Measurements from ENCODE around the gene TWSG1. TPM values are rescaled to one million over a fixed set of nuclear protein-coding genes. Genes with fewer than 3 reads are reported as not detected.
"Not testable (repeated sequence)": the region's sequence is repeated elsewhere in the genome, so short reads cannot be mapped to it uniquely, and the experiment has no call there.

The TWSG1 gene
- total and polyA plus RNA-seq, 11 donors, result 6.9 to 18.0 (median 13.3) TPM

DNA sequence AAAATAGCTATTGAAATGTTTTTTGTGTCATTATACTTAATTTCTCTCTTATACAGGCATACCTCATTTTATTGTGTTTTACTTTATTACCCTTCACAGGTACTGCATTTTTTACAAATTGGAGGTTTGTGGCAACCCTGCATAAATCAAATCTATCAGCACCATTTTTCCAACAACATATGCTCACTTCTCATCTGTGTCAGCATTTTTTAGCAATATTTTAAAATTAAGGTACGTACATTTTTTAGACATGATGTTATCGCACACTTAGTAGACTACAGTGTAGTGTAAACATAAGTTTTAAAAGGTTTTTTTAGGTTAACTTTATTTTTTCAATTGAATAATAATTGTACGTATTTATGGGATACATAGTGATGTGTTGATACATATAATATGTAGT, 110.0 kb downstream of the TWSG1 start:
- Histone ChIP-seq H3K4me1 (no peaks in the 10 kb centered on the region), H3K27ac (no peak overlapping the region), H3K4me3 (no peak overlapping the region), H3K9me3 (peaks cover 0 to 10% (median 0%) of the 10 kb centered on the region in 12 donors), H3K27me3 (no peaks in the 10 kb centered on the region), H3K36me3 (no peaks in the 10 kb centered on the region)
- 95 to 98% (median 96%) methylated on average over 3 of the region's 3 CpGs for WGBS, 4 donors
- no peak for TF ChIP-seq CTCF (IDR thresholded peaks at IDR 0.05)
- no peak for TF ChIP-seq POLR2A (IDR thresholded peaks at IDR 0.05)
- intact Hi-C loops (cut with DNase I), result no loop called here
- ATAC-seq (no peak), DNase-seq (no peak)

- no peak for ATAC-seq
- 86 to 90% (median 88%) methylated on average over 5 of the region's 5 CpGs for WGBS, 4 donors
- intact Hi-C loops (cut with DNase I), result no loop called here
- Histone ChIP-seq H3K9me3 (peaks cover 0 to 10% (median 0%) of the 10 kb centered on the region in 12 donors), H3K36me3 (no peaks in the 10 kb centered on the region), H3K4me3 (no peak overlapping the region), H3K4me1 (no peaks in the 10 kb centered on the region), H3K27me3 (no peaks in the 10 kb centered on the region), H3K27ac (no peak overlapping the region)
- no peak for DNase-seq
- TF ChIP-seq POLR2A (IDR thresholded peaks at IDR 0.05) (no peak), CTCF (IDR thresholded peaks at IDR 0.05) (no peak)
Measured at GRCh38 chr18:9446839-9447238, 112.3 kb downstream of the TWSG1 start.

GRCh38 chr18:9447334-9447733, 112.8 kb downstream of the TWSG1 start:
- WGBS, 4 donors, result 92 to 94% (median 92%) methylated on average over 7 of the region's 7 CpGs
- no peaks in the 10 kb centered on the region for H3K4me1 ChIP-seq
- H3K27me3 ChIP-seq, result no peaks in the 10 kb centered on the region
- TF ChIP-seq CTCF (IDR thresholded peaks at IDR 0.05), result no peak
- no peak for TF ChIP-seq POLR2A (IDR thresholded peaks at IDR 0.05)
- DNase-seq, result no peak
- intact Hi-C loops (cut with DNase I), result no loop called here
- no peak overlapping the region for H3K4me3 ChIP-seq
- H3K27ac ChIP-seq, result no peak overlapping the region
- ATAC-seq, result no peak
- no peaks in the 10 kb centered on the region for H3K36me3 ChIP-seq
- H3K9me3 ChIP-seq, result peaks cover 0 to 10% (median 0%) of the 10 kb centered on the region in 12 donors

DNA sequence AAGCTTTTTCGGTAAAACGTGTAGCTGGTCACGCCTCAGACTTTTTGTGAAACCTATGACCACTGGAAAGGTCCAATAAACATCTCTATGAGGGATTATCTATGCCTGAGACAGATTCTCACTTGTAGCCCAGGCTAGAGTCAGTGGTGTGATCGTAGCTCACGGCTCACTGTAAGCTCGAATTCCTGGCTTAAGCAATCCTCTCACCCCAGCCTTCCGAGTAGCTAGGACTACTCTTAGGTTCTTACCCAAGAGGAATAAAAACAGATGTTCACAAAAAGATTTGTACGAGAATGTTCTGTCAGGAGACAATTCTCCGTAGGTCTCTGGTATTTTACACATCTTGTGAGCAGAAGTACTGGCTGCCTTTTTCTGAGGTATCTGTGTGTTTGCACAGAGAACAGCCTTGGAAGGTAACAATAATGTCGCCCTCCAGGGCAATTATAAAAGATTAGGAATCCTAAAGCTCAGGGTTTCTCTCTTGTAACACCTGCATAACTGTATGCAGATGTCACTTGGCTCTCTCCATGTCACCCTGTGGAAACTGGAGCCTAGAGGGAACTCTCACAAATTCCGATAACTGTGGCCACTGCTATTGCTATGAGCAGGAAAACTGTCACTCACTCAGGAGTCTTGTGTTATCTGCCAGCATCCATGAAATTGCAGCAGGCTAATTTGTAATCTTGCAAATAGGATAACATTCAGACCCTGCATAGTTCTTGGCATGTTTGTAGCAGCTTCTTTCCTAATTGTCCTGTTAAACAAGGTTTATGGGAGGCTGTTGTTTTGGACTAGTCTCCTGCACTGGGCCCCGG, 115.2 kb downstream of the TWSG1 start:
- peaks cover 0 to 10% (median 0%) of the 10 kb centered on the region in 12 donors for H3K9me3 ChIP-seq
- WGBS, 4 donors, result 69 to 74% (median 71%) methylated on average over 12 of the region's 12 CpGs
- intact Hi-C loops (cut with DNase I), result no loop called here

DNA sequence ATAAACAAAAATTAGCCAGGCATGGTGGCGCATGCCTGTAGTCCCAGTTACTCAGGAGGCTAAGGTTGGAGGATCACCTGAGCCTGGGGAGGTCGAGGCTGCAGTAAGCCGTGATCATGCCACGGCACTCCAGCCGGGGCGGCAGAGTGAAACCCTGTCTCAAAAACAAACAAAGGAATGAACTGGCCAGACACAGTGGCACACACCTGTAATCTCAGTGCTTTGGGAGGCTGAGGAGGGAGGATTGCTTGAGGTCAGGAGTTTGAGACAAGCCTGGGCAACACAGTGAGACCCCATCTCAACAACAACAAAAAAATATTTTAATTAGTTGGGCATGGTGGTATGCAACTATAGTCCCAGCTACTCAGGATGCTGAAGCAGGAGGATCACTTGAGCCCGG, 116.3 kb downstream of the TWSG1 start:
- intact Hi-C loops (cut with DNase I); DNase-seq; H3K4me3 ChIP-seq; H3K36me3 ChIP-seq; H3K27ac ChIP-seq; ATAC-seq; H3K4me1 ChIP-seq; H3K27me3 ChIP-seq: not testable (repeated sequence)
- H3K9me3 ChIP-seq, result peaks cover 0 to 18% (median 5%) of the 10 kb centered on the region in 12 donors
- 86 to 97% (median 93%) methylated on average over 7 of the region's 7 CpGs for WGBS, 4 donors

More for the DNA sequence above, 115.2 kb downstream of the TWSG1 start:
- no peak overlapping the region for H3K27ac ChIP-seq
- no peak overlapping the region for H3K4me3 ChIP-seq
- no peak for TF ChIP-seq POLR2A (IDR thresholded peaks at IDR 0.05)
- no peaks in the 10 kb centered on the region for H3K27me3 ChIP-seq
- H3K36me3 ChIP-seq, result no peaks in the 10 kb centered on the region
- no peak for DNase-seq
- ATAC-seq, result no peak
- peaks cover 0 to 10% (median 0%) of the 10 kb centered on the region in 12 donors for H3K4me1 ChIP-seq

Other genes starting within 250 kb of the TWSG1 start
- gene NDUFV2, start 232.1 kb upstream of the TWSG1 start, total RNA-seq, result 100 to 1,000 TPM; 236 to 469 (median 407) TPM
- 1,000 to 10,000 TPM in 1 of 2 donors, 100 to 1,000 TPM in 1; 478 to 1,311 TPM for gene NDUFV2, start 232.1 kb upstream of the TWSG1 start, polyA plus RNA-seq
- gene ANKRD12, start 198.0 kb upstream of the TWSG1 start, total RNA-seq, result 10 to 100 TPM; 18.6 to 70.9 (median 53.8) TPM
- 10 to 100 TPM in 1 of 2 donors, 1 to 10 TPM in 1; 7.7 to 20.9 TPM for gene ANKRD12, start 198.0 kb upstream of the TWSG1 start, polyA plus RNA-seq
- gene RALBP1, start 140.7 kb downstream of the TWSG1 start, total RNA-seq, result 10 to 100 TPM; 36.9 to 91.1 (median 50.3) TPM
- gene RALBP1, start 140.7 kb downstream of the TWSG1 start, polyA plus RNA-seq, result 10 to 100 TPM; 20.9 to 46.9 TPM

Measured in heart left ventricle (tissue), 16 donors.